Retinal pigment epithelial cell (primary cell): ENCODE measurements around the gene PECR.
A peak's percentile ranks its signal among the peaks of the same experiment; 100 is the strongest.

Source experiments
- DNase-seq: peaks from one replicate; pipeline ENCODE4 v3.0.0-alpha.2; 2010; ENCODE audit warnings: low read depth
- H3K4me3 ChIP-seq: 2 replicates; pipeline ENCODE4 v1.5.1; 2011; ENCODE audit warnings: mild to moderate bottlenecking, low read length, control low read depth, moderate library complexity
- TF ChIP-seq, protein P1 (sequence below): conservative IDR thresholded peaks from 2 replicates; pipeline ENCODE4 v1.5.1; 2011; ENCODE audit warnings: low read depth, low read length, control low read depth, inconsistent platforms

Gene PECR

DNA sequence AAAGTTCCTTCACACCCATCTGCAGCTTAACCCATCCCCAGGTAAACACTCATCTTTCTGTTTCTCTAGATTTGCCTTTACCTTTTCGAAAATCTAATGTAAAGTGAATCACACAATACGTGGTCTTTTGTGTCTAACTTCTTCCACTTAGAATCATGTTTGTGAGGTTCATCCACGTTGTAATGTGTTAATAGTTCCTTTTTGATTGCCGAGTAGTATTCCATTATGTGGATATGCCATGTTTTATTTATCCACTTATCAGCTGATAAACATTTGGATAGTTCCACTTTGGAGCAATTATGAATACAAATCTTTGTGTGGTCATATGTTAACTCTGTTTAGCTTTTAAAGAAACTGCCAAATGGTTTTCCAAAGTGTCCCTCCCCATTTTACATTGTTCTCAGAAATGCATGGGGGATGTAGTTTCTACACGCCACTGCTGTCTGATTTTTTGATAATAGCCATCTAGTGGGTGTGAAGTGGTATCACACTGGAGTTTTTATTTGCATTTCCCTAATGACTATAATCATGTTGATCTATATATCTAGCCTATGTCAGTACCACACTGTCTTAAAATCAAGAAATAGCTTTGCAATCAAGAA lies 22.3 kb downstream of the PECR start:
- TF ChIP-seq, protein P1, sequence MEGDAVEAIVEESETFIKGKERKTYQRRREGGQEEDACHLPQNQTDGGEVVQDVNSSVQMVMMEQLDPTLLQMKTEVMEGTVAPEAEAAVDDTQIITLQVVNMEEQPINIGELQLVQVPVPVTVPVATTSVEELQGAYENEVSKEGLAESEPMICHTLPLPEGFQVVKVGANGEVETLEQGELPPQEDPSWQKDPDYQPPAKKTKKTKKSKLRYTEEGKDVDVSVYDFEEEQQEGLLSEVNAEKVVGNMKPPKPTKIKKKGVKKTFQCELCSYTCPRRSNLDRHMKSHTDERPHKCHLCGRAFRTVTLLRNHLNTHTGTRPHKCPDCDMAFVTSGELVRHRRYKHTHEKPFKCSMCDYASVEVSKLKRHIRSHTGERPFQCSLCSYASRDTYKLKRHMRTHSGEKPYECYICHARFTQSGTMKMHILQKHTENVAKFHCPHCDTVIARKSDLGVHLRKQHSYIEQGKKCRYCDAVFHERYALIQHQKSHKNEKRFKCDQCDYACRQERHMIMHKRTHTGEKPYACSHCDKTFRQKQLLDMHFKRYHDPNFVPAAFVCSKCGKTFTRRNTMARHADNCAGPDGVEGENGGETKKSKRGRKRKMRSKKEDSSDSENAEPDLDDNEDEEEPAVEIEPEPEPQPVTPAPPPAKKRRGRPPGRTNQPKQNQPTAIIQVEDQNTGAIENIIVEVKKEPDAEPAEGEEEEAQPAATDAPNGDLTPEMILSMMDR = peak; percentile 23
- H3K4me3 ChIP-seq = no peak overlapping the region
- DNase-seq = no peak

DNA sequence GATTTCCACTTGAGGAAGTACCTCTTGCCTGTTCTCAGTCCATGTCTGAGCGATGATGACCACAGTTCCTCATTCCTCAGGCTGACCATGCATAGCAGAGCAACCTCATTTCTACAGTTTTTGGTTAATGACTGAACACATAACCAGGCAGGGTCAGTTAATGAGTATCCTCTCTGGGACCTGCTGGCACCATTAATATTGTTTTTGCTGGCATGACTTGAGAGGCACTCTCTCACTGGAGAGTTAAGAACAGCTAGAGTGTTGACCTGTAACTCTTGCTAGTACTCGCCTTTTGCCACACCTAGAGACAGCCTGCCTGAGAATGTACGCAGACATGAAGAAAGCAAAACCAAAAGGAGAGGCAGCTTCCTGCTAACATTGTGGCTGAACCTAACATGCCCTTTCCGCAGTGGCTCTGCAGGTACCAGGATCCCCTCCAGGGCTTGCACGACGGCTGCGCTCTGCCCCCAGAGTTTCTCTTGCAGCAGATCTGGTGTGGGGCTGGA lies 23.9 kb downstream of the PECR start:
- no peak for DNase-seq
- no peak overlapping the region for H3K4me3 ChIP-seq
- TF ChIP-seq, protein P1 = no peak

DNA sequence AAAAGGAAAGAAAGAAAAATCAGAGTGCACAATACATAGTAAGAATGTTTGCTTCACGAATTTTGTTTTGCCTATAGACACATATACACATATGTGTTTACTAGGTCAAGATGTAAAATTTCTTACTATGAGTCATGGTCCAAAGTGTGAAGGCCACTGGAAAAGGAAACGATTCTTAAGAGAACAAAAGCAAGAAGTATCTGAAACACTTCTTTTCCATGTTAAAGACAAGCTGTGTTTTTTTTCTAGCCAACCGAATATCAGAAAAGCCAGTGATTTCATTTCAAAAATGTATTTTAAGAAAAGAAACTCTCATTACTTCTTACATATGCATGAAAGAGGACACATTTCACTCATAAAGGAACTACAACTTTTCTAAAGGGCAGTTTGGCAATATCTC lies 24.9 kb downstream of the PECR start:
- no peak for DNase-seq

DNA sequence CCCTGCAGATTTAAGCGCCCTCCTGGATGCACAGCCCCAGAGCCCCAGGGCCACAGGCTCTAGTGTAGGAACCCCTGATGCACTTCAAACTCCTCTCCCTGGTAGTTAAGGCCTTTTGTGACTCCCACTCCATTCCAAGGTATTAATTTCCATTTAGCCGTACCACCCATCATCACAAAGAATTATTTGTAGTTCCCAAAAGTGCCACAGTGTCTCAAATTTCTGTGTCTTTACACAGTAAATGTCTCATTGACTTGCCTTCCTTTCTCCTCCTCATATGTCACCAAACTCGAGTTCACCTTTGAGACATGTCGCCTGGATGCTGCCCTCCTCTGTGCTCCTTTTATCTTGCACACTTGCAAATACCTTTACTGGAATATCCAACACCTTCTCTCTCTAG lies 25.9 kb downstream of the PECR start:
- TF ChIP-seq, protein P1 = no peak
- H3K4me3 ChIP-seq = no peak overlapping the region
- no peak for DNase-seq

More for the DNA sequence above, 24.9 kb downstream of the PECR start:
- no peak overlapping the region for H3K4me3 ChIP-seq
- TF ChIP-seq, protein P1 = no peak

DNA sequence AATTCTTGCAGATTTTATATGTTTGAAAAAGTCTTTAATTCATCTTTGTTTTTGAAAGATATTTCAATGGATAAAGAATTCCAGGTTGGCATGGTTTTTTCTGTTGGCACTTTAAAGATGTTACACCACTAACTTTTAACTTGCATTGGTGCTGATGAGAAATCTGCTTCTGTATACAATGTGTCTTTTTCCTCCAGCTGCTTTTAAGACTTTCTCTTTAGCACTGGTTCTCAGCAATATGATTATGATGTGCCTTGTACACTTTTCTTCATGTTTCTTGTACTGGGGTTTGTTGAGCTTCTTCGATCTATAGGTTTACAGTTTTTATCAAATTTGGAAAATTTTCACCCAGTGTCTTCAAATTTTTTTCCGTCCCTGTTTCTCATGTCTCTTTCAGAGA lies 29.2 kb downstream of the PECR start:
- no peak for DNase-seq
- TF ChIP-seq, protein P1 = no peak
- H3K4me3 ChIP-seq = no peak overlapping the region

DNA sequence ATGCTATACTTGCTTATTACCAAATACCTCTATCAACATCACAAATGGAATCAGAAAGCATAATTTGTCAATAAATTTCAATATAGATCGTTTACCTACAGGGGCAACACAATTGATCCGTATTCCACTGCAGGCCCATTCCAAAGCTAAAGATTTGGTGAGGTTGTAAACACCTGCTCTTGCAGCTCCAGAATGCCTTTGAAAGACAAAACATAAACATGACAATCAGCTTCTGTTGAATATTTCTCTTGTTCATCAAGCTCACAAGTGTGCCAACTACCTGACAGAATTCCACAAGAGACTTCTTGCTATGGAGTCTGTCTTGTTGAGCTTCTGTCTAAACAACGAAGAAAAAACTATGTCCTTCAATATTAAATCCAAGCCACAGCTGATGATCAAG lies 30.3 kb downstream of the PECR start:
- no peak overlapping the region for H3K4me3 ChIP-seq
- DNase-seq = no peak
- TF ChIP-seq, protein P1 = no peak

DNA sequence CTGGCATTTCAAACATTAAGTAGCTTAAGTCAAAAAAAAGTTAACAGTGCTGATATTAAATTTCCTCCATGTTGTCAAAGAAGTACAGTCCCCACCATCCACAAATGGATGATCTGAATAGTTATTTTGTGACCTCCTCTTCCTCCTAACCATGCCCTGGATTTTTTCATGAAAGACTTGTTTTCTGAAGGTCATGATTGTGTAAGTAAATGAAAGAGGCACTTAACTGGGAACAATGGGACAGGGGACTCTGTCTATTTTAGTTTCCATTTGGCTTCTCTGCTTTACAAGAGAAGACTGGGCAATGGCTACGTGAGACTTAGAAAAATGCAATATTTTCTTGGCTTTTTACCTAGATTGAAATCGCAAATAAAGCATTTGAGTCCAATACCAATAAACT lies 32.2 kb downstream of the PECR start:
- no peak overlapping the region for H3K4me3 ChIP-seq
- TF ChIP-seq, protein P1 = no peak
- DNase-seq = no peak
